Glutamatergic neuron (in vitro differentiated cells): Measurements from ENCODE around the gene DTNB. TPM values are rescaled to one million over a fixed set of nuclear protein-coding genes. Genes with fewer than 3 reads are reported as not detected.

ENCODE experiments used
- DNase-seq: peaks from one replicate; pipeline ENCODE4 v3.0.0; 2022
- H3K27ac Mint-ChIP-seq: one replicate; pipeline ENCODE4 v1.8.0; 2020; ENCODE audit warnings: mild to moderate bottlenecking, mixed read lengths, inconsistent platforms; ENCODE audit not compliant: unreplicated experiment
- H3K27me3 Mint-ChIP-seq: one replicate; pipeline ENCODE4 v1.8.0; 2020; ENCODE audit warnings: mild to moderate bottlenecking, moderate library complexity, mixed read lengths, inconsistent platforms; ENCODE audit not compliant: unreplicated experiment
- H3K36me3 Mint-ChIP-seq: one replicate; pipeline ENCODE4 v1.8.0; 2020; ENCODE audit warnings: mild to moderate bottlenecking, mixed read lengths, inconsistent platforms; ENCODE audit not compliant: unreplicated experiment
- H3K4me1 Mint-ChIP-seq: one replicate; pipeline ENCODE4 v1.8.0; 2020; ENCODE audit warnings: mild to moderate bottlenecking, low read depth, mixed read lengths, inconsistent platforms; ENCODE audit not compliant: unreplicated experiment
- H3K4me3 Mint-ChIP-seq: one replicate; pipeline ENCODE4 v1.8.0; 2020; ENCODE audit warnings: mild to moderate bottlenecking, mixed read lengths, inconsistent platforms; ENCODE audit not compliant: unreplicated experiment
- H3K9me3 Mint-ChIP-seq: one replicate; pipeline ENCODE4 v1.8.0; 2020; ENCODE audit warnings: mild to moderate bottlenecking, moderate library complexity, mixed read lengths, inconsistent platforms; ENCODE audit not compliant: unreplicated experiment
- CTCF ChIP-seq: fragments of 200-600 bp; sonication (generic); IDR thresholded peaks from one replicate; pipeline ENCODE4 v1.5.0; 2021; ENCODE audit not compliant: partially characterized antibody, unreplicated experiment
- total RNA-seq: library from RNA; stranded (reverse); fragmentation: NEBNext Ultra II Directional; extraction: Animal tissue kit (Norgen Biotek cat#: 25700); gene quantifications from one replicate; pipeline ENCODE4 v1.2.1, GENCODE V29; 2021; ENCODE audit not compliant: unreplicated experiment

DTNB gene
- total RNA-seq, 1 donor from 2014 or later, result 41.7 TPM

- H3K27me3 Mint-ChIP-seq, result peaks cover 6% of the 10 kb centered on the region
- no peak for DNase-seq
- peaks cover 2% of the 10 kb centered on the region for H3K9me3 Mint-ChIP-seq
- H3K4me1 Mint-ChIP-seq, result peaks cover 5% of the 10 kb centered on the region
- peaks cover 7% of the 10 kb centered on the region for H3K36me3 Mint-ChIP-seq
- no peak overlapping the region for H3K4me3 Mint-ChIP-seq
- no peak overlapping the region for H3K27ac Mint-ChIP-seq
- no peak for TF ChIP-seq CTCF
These were observed 286.2 kb downstream of the DTNB start for GRCh38 chr2:25386971-25387875.

- peaks cover 5% of the 10 kb centered on the region for H3K4me1 Mint-ChIP-seq
- no peak for DNase-seq
- H3K27me3 Mint-ChIP-seq, result peaks cover 6% of the 10 kb centered on the region
- no peak overlapping the region for H3K4me3 Mint-ChIP-seq
- peaks cover 7% of the 10 kb centered on the region for H3K36me3 Mint-ChIP-seq
- no peak for TF ChIP-seq CTCF
- H3K9me3 Mint-ChIP-seq, result peaks cover 7% of the 10 kb centered on the region
- H3K27ac Mint-ChIP-seq, result no peak overlapping the region
These were observed 287.5 kb downstream of the DTNB start for GRCh38 chr2:25385910-25386309.

GRCh38 chr2:25383806-25384205 lies 289.6 kb downstream of the DTNB start:
- DNase-seq, result no peak
- H3K4me3 Mint-ChIP-seq, result no peak overlapping the region
- H3K36me3 Mint-ChIP-seq, result peaks cover 7% of the 10 kb centered on the region
- no peak overlapping the region for H3K27ac Mint-ChIP-seq
- H3K27me3 Mint-ChIP-seq, result peaks cover 6% of the 10 kb centered on the region
- H3K9me3 Mint-ChIP-seq, result peaks cover 7% of the 10 kb centered on the region
- no peak for TF ChIP-seq CTCF
- peaks cover 8% of the 10 kb centered on the region for H3K4me1 Mint-ChIP-seq

- Mint-ChIP-seq H3K9me3 (peaks cover 9% of the 10 kb centered on the region), H3K27ac (no peak overlapping the region), H3K27me3 (peaks cover 8% of the 10 kb centered on the region), H3K36me3 (peaks cover 2% of the 10 kb centered on the region), H3K4me3 (no peak overlapping the region), H3K4me1 (peaks cover 16% of the 10 kb centered on the region)
- TF ChIP-seq CTCF, result no peak
- no peak for DNase-seq
These were observed 291.9 kb downstream of the DTNB start for GRCh38 chr2:25381502-25381901.
